Peyer's patch (tissue), 4 donors: Measurements from ENCODE around the gene MNAT1.

Experiments used
- CTCF ChIP-seq, 6 experiments: fragments of 450-650 bp in 4 of 6; fragments of 200-600 bp in 2 of 6; sonication (generic) in 1 of 6; IDR thresholded peaks; one replicate each; pipeline ENCODE4 v1.5.1; 2017 to 2019; ENCODE audit warnings: antibody characterized with exemption in 6 of 6, mild to moderate bottlenecking in 3 of 6, moderate library complexity in 1 of 6
- POLR2A ChIP-seq, 2 donors: fragments of 450-650 bp; IDR thresholded peaks; one replicate each; pipeline ENCODE4 v1.5.1; 2017; ENCODE audit warnings: antibody characterized with exemption in 2 of 2, mild to moderate bottlenecking in 2 of 2, moderate library complexity in 2 of 2

GRCh38 chr14:60970146-60970545, 235.6 kb downstream of the MNAT1 start:
- TF ChIP-seq CTCF (IDR thresholded peaks at IDR 0.05): no peak
- TF ChIP-seq POLR2A (IDR thresholded peaks at IDR 0.05): no peak
